Naive thymus-derived CD4-positive, alpha-beta T cell (primary cell): ENCODE measurements around the gene OLFML2A. TPM values are rescaled to one million over a fixed set of nuclear protein-coding genes. Genes with fewer than 3 reads are reported as not detected.

ENCODE experiments used
- ATAC-seq: fragments of 150-1000 bp; cut with Tn5 transposase; 2 replicates; pipeline ENCODE4 v1.10.0; 2021; ENCODE audit warnings: mild to moderate bottlenecking, moderate library complexity
- CTCF ChIA-PET: fragments of 350-600 bp; sonication (Branson Sonifier 250); formaldehyde crosslinking; loops from one replicate; lab custom pipeline; 2021; ENCODE audit warnings: antibody characterized with exemption; lab: Charles Lee
- POLR2A ChIA-PET: fragments of 350-600 bp; sonication (Branson Sonifier 250); formaldehyde crosslinking; loops from one replicate; lab custom pipeline; 2021; ENCODE audit warnings: antibody characterized with exemption, inconsistent platforms; lab: Charles Lee
- DNase-seq, 9 donors: peaks; one replicate each; pipeline versions ENCODE4 v3.0.0 to v3.0.0-alpha.2; 2020 to 2022; ENCODE audit warnings: mixed read lengths in 1 of 9
- H3K27ac ChIP-seq: one replicate; pipeline ENCODE4 v1.7.0; 2013; ENCODE audit warnings: mild to moderate bottlenecking, low read depth, low read length, moderate library complexity
- H3K27me3 ChIP-seq, 2 donors: one replicate each; pipeline ENCODE4 v1.7.0; 2013; ENCODE audit warnings: low read length in 2 of 2, mild to moderate bottlenecking in 2 of 2, moderate library complexity in 2 of 2; ENCODE audit not compliant: control insufficient read depth in 2 of 2, insufficient read depth in 2 of 2
- H3K36me3 ChIP-seq, 3 experiments: 1 replicate in 2 of 3; 2 replicates in 1 of 3; pipeline ENCODE4 v1.7.0; 2013; ENCODE audit warnings: low read length in 3 of 3, mild to moderate bottlenecking in 3 of 3, moderate library complexity in 1 of 3; ENCODE audit not compliant: insufficient read depth in 3 of 3, control insufficient read depth in 2 of 3
- H3K4me1 ChIP-seq, 2 donors: one replicate each; pipeline ENCODE4 v1.7.0; 2013; ENCODE audit warnings: low read length in 2 of 2, mild to moderate bottlenecking in 2 of 2, moderate library complexity in 1 of 2; ENCODE audit not compliant: control insufficient read depth in 2 of 2, insufficient read depth in 2 of 2
- H3K4me3 ChIP-seq: 2 replicates; pipeline ENCODE4 v1.7.0; 2013; ENCODE audit warnings: mild to moderate bottlenecking, low read length
- H3K9me3 ChIP-seq, 3 experiments: 1 replicate in 2 of 3; 2 replicates in 1 of 3; pipeline ENCODE4 v1.7.0; 2013; ENCODE audit warnings: low read length in 3 of 3; ENCODE audit not compliant: control insufficient read depth in 2 of 3
- H3K27ac Mint-ChIP-seq, 9 donors: one replicate each; pipeline ENCODE4 v1.8.0; 2020 to 2022; ENCODE audit warnings: mixed read lengths in 9 of 9, mild to moderate bottlenecking in 8 of 9, moderate library complexity in 5 of 9, inconsistent platforms in 2 of 9
- H3K27me3 Mint-ChIP-seq, 5 donors: one replicate each; pipeline ENCODE4 v1.8.0; 2021 to 2022; ENCODE audit warnings: mixed read lengths in 5 of 5, mild to moderate bottlenecking in 1 of 5
- H3K36me3 Mint-ChIP-seq, 5 donors: one replicate each; pipeline ENCODE4 v1.8.0; 2020 to 2022; ENCODE audit warnings: mixed read lengths in 5 of 5, mild to moderate bottlenecking in 3 of 5, inconsistent platforms in 1 of 5
- H3K4me1 Mint-ChIP-seq, 7 donors: one replicate each; pipeline ENCODE4 v1.8.0; 2020 to 2022; ENCODE audit warnings: mixed read lengths in 7 of 7, mild to moderate bottlenecking in 3 of 7, inconsistent platforms in 1 of 7
- H3K4me3 Mint-ChIP-seq, 10 donors: one replicate each; pipeline ENCODE4 v1.8.0; 2020 to 2022; ENCODE audit warnings: mild to moderate bottlenecking in 10 of 10, mixed read lengths in 10 of 10, moderate library complexity in 6 of 10, inconsistent platforms in 2 of 10
- H3K9me3 Mint-ChIP-seq, 11 donors: one replicate each; pipeline ENCODE4 v1.8.0; 2020 to 2022; ENCODE audit warnings: mixed read lengths in 11 of 11, mild to moderate bottlenecking in 4 of 11, inconsistent platforms in 1 of 11, moderate library complexity in 1 of 11
- intact Hi-C, 2 donors: fragments of 100-400 bp; cut with micrococcal nuclease; formaldehyde crosslinking; loops; one replicate each; pipeline ENCODE4 v1.15.1; 2023
- polyA plus RNA-seq, 2 donors: library from polyadenylated mRNA; unstranded; fragments of 300-500 nt; fragmentation: Illumina TruSeq; gene quantifications; one replicate each; pipeline ENCODE4 v1.2.3, GENCODE V29; 2021
- total RNA-seq, 6 experiments: library from RNA in 5 of 6; stranded (reverse) in 5 of 6; gene quantifications; 1 replicate in 5 of 6; 2 replicates in 1 of 6; pipeline ENCODE4 v1.2.3 and lab custom pipeline; 2021 to 2026

The OLFML2A gene
- total and polyA plus RNA-seq, 7 experiments from 2014 or later, result 0.51 TPM; not detected in 6

DNA sequence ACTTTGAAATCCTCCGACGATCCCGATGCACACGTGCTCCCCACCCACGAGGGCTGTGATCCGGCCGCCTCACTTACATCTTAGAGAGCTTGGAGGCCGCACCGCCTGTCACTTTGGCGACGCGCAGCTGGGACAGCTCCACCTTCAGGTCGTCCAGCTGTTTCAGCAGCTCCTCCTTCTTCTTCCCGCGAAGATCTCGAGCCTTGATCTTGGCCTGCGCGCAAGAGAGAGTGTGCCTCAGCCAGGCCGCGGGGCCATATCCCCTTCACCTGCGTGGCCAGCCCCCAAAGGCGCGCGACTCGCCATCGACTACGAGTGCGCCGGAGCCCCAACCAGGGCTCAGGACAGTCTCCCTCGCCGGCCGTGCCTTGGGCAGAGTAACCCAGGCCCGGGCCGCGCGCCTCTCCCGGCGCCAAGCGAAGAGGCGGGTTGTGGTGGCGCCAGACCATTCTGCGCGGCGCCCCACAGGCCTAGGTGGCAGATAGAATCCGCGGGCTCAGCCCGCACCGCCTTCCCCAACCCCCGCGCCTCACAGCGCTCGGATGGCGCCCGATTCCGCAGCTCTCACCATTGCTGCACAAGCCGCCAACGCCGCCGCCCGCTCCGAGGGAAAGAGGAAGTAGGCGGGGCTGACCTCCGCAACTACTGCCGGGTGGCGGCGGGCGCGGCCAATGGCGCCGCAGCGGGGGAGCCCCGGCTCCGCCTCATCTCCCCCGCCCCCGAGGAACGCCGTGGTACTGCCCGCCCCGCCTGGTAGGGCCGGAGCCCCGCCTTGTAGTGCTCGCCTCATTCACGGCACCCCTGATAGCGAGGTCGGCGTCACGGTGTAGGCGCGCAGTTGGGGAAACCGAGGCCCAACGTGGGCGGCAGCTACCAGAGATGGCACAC is 84.7 kb downstream of the OLFML2A start, which contains the start of the genes ARPC5L and RPL35:
TSS of gene ARPC5L (plus strand) at position 789 of the 888 bp plus-strand sequence. CDS start 7,161 bp downstream, outside the sequence.
TSS of gene RPL35 (minus strand) at position 616 of the 888 bp plus-strand sequence. CDS start at position 571, 45 bp downstream.
- Histone ChIP-seq H3K4me1 (peaks cover 7 to 16% of the 10 kb centered on the region in 2 donors), H3K27me3 (no peaks in the 10 kb centered on the region), H3K4me3 (peak within 1 kb of the TSS; percentile 88), H3K36me3 (peaks cover 0 to 49% (median 6%) of the 10 kb centered on the region in 3 experiments), H3K9me3 (no peaks in the 10 kb centered on the region), H3K27ac (peak within 1 kb of the TSS; percentile 87)
- Mint-ChIP-seq H3K9me3 (peaks cover 0 to 2% (median 0%) of the 10 kb centered on the region in 11 donors), H3K36me3 (peaks cover 4 to 26% (median 13%) of the 10 kb centered on the region in 5 donors), H3K27ac (peak within 1 kb of the TSS; percentile 91 to 99 (median 96)), H3K4me1 (peaks cover 7 to 36% (median 29%) of the 10 kb centered on the region in 7 donors), H3K4me3 (peak within 1 kb of the TSS; percentile 89 to 99 (median 95)), H3K27me3 (no peaks in the 10 kb centered on the region)
- ChIA-PET CTCF (interaction anchor here (1.3 to 2.4 kb wide), 2 partner anchors 9 to 32 kb away, joined by 7 read pairs; no protein-coding TSS in a partner anchor), POLR2A (interaction anchor here (1.0 to 2.9 kb wide), 13 partner anchors 8 to 380 kb away, joined by 3 to 14 read pairs (median 5); partner anchors contain the start of genes HSPA5, NR6A1 and WDR38)
- DNase-seq (peak; percentile 91 to 97 (median 95)), ATAC-seq (peak; percentile 98)
- intact Hi-C loops, result loop anchor here (1.0 to 10.0 kb wide), 14 partner anchors 8 to 1954 kb away; partner anchors contain the start of genes GOLGA1 (in 2 of the 2), NR6A1 (in 2 of the 2), PPP6C (in 2 of the 2) and GAPVD1 (in 1 of the 2)

DNA sequence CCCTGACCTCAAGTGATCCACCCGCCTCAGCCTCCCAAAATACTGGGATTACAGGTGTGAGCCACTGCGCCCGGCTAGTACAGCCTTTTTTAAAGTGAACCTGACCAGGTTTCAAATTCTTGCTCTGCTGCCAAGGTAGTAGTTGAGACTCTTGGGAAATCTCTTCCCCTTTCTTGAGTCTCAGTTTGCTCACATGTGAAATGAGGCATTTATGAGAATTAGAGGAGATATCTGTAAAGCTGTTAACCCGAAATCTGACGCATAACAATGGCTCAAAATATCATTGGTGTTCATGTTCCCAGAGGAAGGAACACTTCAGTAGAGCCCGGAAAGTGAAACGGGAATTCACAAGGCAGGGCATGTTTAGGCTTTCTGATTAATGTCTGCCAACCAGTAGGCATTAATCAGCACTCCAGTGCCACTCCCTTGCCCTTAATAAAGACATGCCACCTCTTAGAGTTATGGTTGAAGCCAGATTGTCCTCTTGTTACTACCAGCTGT is 86.5 kb downstream of the OLFML2A start:
- POLR2A ChIA-PET, result interaction anchor here (0.6 to 1.6 kb wide), 2 partner anchors 205 to 378 kb away, joined by 4 to 5 read pairs; partner anchors contain the start of gene HSPA5
- peaks cover 4 to 20% (median 13%) of the 10 kb centered on the region in 5 donors for H3K36me3 Mint-ChIP-seq
- H3K27ac Mint-ChIP-seq, result peak overlapping the region in 4 of 9 donors; percentile 25 to 62 (median 49)
- H3K36me3 ChIP-seq, result peaks cover 0 to 31% (median 0%) of the 10 kb centered on the region in 3 experiments
- peaks cover 15 to 21% of the 10 kb centered on the region in 2 donors for H3K4me1 ChIP-seq
- H3K27me3 Mint-ChIP-seq, result no peaks in the 10 kb centered on the region
- peaks cover 0 to 2% (median 0%) of the 10 kb centered on the region in 11 donors for H3K9me3 Mint-ChIP-seq
- no peak overlapping the region for H3K4me3 ChIP-seq
- intact Hi-C loops, result loop anchor here (2.0 to 10.0 kb wide), 6 partner anchors 279 to 1956 kb away; partner anchors contain the start of genes PBX3 (in 1 of the 2), PPP6C (in 1 of the 2), PSMB7 (in 1 of the 2) and RC3H2 (in 1 of the 2)
- DNase-seq (no peak), ATAC-seq (no peak)
- no peaks in the 10 kb centered on the region for H3K27me3 ChIP-seq
- peaks cover 7 to 46% (median 35%) of the 10 kb centered on the region in 7 donors for H3K4me1 Mint-ChIP-seq
- H3K9me3 ChIP-seq, result no peaks in the 10 kb centered on the region
- peak overlapping the region; percentile 1 to 96 (median 64) for H3K4me3 Mint-ChIP-seq
- CTCF ChIA-PET, result interaction anchor here (2.4 kb wide), 1 partner anchor 11 kb away, joined by 7 read pairs; no protein-coding TSS in a partner anchor
- no peak overlapping the region for H3K27ac ChIP-seq

Other genes with a start within 250 kb of the OLFML2A start
- under 1 TPM in 3 of 5 experiments, not detected in 2; 0.21 to 0.78 (median 0.51) TPM for gene NR6A1, start 5.8 kb upstream of the OLFML2A start, total RNA-seq
- gene NR6A1, start 5.8 kb upstream of the OLFML2A start, polyA plus RNA-seq, result not detected
- gene WDR38, start 76.3 kb downstream of the OLFML2A start, total RNA-seq, result not detected
- gene WDR38, start 76.3 kb downstream of the OLFML2A start, polyA plus RNA-seq, result not detected
- gene RPL35, start 84.8 kb downstream of the OLFML2A start, total RNA-seq, result 1,000 to 10,000 TPM; 1,415 to 1,987 (median 1,778) TPM
- gene RPL35, start 84.8 kb downstream of the OLFML2A start, polyA plus RNA-seq, result 1,000 to 10,000 TPM; 2,038 to 2,135 TPM
- gene ARPC5L, start 85.0 kb downstream of the OLFML2A start, total RNA-seq, result 10 to 100 TPM; 20.0 to 66.1 (median 33.1) TPM
- 10 to 100 TPM; 36.3 to 49.2 TPM for gene ARPC5L, start 85.0 kb downstream of the OLFML2A start, polyA plus RNA-seq
- gene GOLGA1, start 163.9 kb downstream of the OLFML2A start, total RNA-seq, result 10 to 100 TPM; 19.6 to 37.8 (median 30.5) TPM
- 1 to 10 TPM; 4.0 to 4.7 TPM for gene GOLGA1, start 163.9 kb downstream of the OLFML2A start, polyA plus RNA-seq